GM12878 (cell line): ENCODE measurements around the gene CLECL1. TPM values are rescaled to one million over a fixed set of nuclear protein-coding genes. Genes with fewer than 3 reads are reported as not detected.

Experiments
- BACH1 ChIP-seq: fragments of 450-650 bp; IDR thresholded peaks from 2 replicates; pipeline ENCODE4 v1.6.1; 2017; ENCODE audit warnings: mild to moderate bottlenecking, borderline replicate concordance
- BCL11A ChIP-seq: IDR thresholded peaks from 2 replicates; pipeline ENCODE4 v1.6.1; 2011; ENCODE audit warnings: low read depth, low read length
- BCLAF1 ChIP-seq: fragments of 450-650 bp; IDR thresholded peaks from 2 replicates; pipeline ENCODE4 v1.6.1; 2017; ENCODE audit warnings: antibody characterized with exemption, mild to moderate bottlenecking, moderate library complexity
- CBX3 ChIP-seq: fragments of 200-600 bp; sonication (generic); IDR thresholded peaks from 2 replicates; pipeline ENCODE4 v1.6.1; 2016; ENCODE audit warnings: low read depth, borderline replicate concordance
- CREB1 ChIP-seq: IDR thresholded peaks from 2 replicates; pipeline ENCODE4 v1.6.1; 2012; ENCODE audit warnings: low read depth, mild to moderate bottlenecking, inconsistent platforms
- ESRRA ChIP-seq: IDR thresholded peaks from 2 replicates; pipeline ENCODE4 v1.6.1; 2012; ENCODE audit warnings: mild to moderate bottlenecking, low read length, improper control_type of control experiment
- FOS ChIP-seq: IDR thresholded peaks from 3 replicates; pipeline ENCODE4 v1.6.1; 2011; ENCODE audit warnings: borderline replicate concordance; ENCODE audit not compliant: insufficient read length; ENCODE audit errors: extremely low read depth
- HDGF ChIP-seq: fragments of 450-650 bp; IDR thresholded peaks from 2 replicates; pipeline ENCODE4 v1.6.1; 2016; ENCODE audit warnings: antibody characterized with exemption
- IRF4 ChIP-seq: IDR thresholded peaks from 2 replicates; pipeline ENCODE4 v1.6.1; 2011; ENCODE audit warnings: low read depth, low read length
- NFXL1 ChIP-seq: fragments of 450-650 bp; IDR thresholded peaks from 2 replicates; pipeline ENCODE4 v1.6.1; 2017; ENCODE audit warnings: antibody characterized with exemption, mild to moderate bottlenecking, borderline replicate concordance
- NFYB ChIP-seq: IDR thresholded peaks from 2 replicates; pipeline ENCODE4 v1.6.1; 2011; ENCODE audit warnings: low read depth, mild to moderate bottlenecking, low read length, improper control_type of control experiment, moderate library complexity; ENCODE audit not compliant: insufficient read depth
- NR2C2 ChIP-seq: IDR thresholded peaks from 2 replicates; pipeline ENCODE4 v1.6.1; 2011; ENCODE audit warnings: borderline replicate concordance, low read depth; ENCODE audit not compliant: control insufficient read depth, insufficient read length
- POU2F2 ChIP-seq: IDR thresholded peaks from 3 replicates; pipeline ENCODE4 v1.6.1; 2011; ENCODE audit warnings: low read depth, mild to moderate bottlenecking, low read length, borderline replicate concordance
- RCOR1 ChIP-seq: conservative IDR thresholded peaks from 2 replicates; pipeline ENCODE4 v1.6.1; 2012; ENCODE audit warnings: low read depth, low read length, improper control_type of control experiment
- SIX5 ChIP-seq: IDR thresholded peaks from 2 replicates; pipeline ENCODE4 v1.6.1; 2011; ENCODE audit warnings: mild to moderate bottlenecking, low read depth, low read length, moderate library complexity; ENCODE audit not compliant: severe bottlenecking
- SMC3 ChIP-seq: IDR thresholded peaks from 2 replicates; pipeline ENCODE4 v1.6.1; 2011; ENCODE audit warnings: low read length, improper control_type of control experiment, borderline replicate concordance
- USF1 ChIP-seq: IDR thresholded peaks from 2 replicates; pipeline ENCODE4 v1.6.1; 2011; ENCODE audit warnings: borderline replicate concordance, low read depth, mild to moderate bottlenecking, moderate library complexity, mixed read lengths, low read length; ENCODE audit not compliant: insufficient read depth; ENCODE audit errors: extremely low read length
- ZNF207 ChIP-seq: fragments of 450-650 bp; IDR thresholded peaks from 2 replicates; pipeline ENCODE4 v1.6.1; 2014; ENCODE audit warnings: antibody characterized with exemption, mild to moderate bottlenecking, borderline replicate concordance
- polyA plus RNA-seq, 11 experiments: library from polyadenylated mRNA; depleted of rRNA in 4 of 11; unstranded in 6 of 11; stranded (reverse) in 5 of 11; fragments of >200 nt; fragmentation: Nextera tagmentation in 4 of 11; fragmentation: Illumina TruSeq in 1 of 11; extraction: Ambion mirVana in 4 of 11; extraction: Trizol in 1 of 11; gene quantifications; 1 replicate in 1 of 11; 2 replicates in 10 of 11; pipeline versions ENCODE4 v1.2.1 to v1.2.3, GENCODE V29; 2011 to 2016; ENCODE audit warnings: inconsistent platforms in 2 of 11, missing spikeins in 2 of 11, low read depth in 1 of 11
- total RNA-seq, 4 experiments: library from RNA; depleted of rRNA in 3 of 4; stranded (reverse); fragments of >200 nt in 3 of 4; fragmentation: Illumina TruSeq in 1 of 4; extraction: Trizol in 1 of 4; gene quantifications; 2 replicates each; pipeline versions ENCODE4 v1.2.1 to v1.2.3, GENCODE V29; 2013 to 2021
- TF ChIP-seq, protein P1 (sequence below): fragments of 450-650 bp; formaldehyde crosslinking; IDR thresholded peaks from 2 replicates; pipeline ENCODE4 v1.5.0; 2022; ENCODE audit warnings: mild to moderate bottlenecking, missing genetic modification characterization
- TF ChIP-seq, protein P2 (sequence below): fragments of 450-650 bp; IDR thresholded peaks from 2 replicates; pipeline ENCODE4 v1.6.1; 2016; ENCODE audit warnings: mild to moderate bottlenecking
- TF ChIP-seq, protein P3 (sequence below): fragments of 450-650 bp; conservative IDR thresholded peaks from 2 replicates; pipeline ENCODE4 v1.6.1; 2017; ENCODE audit warnings: mild to moderate bottlenecking, moderate library complexity

CLECL1 gene
- total and polyA plus RNA-seq, 10 of the 15 experiments (the other 5 are each of a cell fraction or from before 2014, with no cell fraction given): 4.6 to 56.5 (median 46.4) TPM

DNA sequence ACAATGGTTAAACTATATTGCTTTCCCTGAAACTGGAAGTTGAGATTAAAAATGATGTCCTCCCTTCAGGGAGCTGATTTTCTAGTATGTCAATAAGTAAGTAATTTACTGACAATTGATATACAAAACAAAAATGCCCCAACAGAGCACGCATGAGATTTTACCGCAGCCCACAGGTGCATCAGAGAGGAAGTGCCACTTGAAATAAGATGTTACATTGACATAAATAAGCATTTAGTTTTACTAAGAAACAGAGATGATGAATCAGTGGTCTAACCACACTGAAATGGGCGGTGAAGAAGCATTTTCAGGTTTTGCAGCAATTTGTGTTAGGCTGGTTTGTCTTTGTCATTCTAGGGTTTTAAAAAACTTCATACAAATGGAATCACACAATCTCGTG, 8.8 kb upstream of the CLECL1 start (continued):
- peak; percentile 90 for TF ChIP-seq IRF4
- TF ChIP-seq NFXL1: no peak
- no peak for TF ChIP-seq NFYB
- TF ChIP-seq CBX3: no peak
- TF ChIP-seq BACH1: peak; percentile 87
- no peak for TF ChIP-seq ESRRA
- peak; percentile 93 for TF ChIP-seq POU2F2
- TF ChIP-seq SIX5: no peak
- TF ChIP-seq BCL11A: peak; percentile 98
- TF ChIP-seq NR2C2: no peak
- TF ChIP-seq USF1: no peak
- TF ChIP-seq ZNF207: no peak
- TF ChIP-seq, protein P1, sequence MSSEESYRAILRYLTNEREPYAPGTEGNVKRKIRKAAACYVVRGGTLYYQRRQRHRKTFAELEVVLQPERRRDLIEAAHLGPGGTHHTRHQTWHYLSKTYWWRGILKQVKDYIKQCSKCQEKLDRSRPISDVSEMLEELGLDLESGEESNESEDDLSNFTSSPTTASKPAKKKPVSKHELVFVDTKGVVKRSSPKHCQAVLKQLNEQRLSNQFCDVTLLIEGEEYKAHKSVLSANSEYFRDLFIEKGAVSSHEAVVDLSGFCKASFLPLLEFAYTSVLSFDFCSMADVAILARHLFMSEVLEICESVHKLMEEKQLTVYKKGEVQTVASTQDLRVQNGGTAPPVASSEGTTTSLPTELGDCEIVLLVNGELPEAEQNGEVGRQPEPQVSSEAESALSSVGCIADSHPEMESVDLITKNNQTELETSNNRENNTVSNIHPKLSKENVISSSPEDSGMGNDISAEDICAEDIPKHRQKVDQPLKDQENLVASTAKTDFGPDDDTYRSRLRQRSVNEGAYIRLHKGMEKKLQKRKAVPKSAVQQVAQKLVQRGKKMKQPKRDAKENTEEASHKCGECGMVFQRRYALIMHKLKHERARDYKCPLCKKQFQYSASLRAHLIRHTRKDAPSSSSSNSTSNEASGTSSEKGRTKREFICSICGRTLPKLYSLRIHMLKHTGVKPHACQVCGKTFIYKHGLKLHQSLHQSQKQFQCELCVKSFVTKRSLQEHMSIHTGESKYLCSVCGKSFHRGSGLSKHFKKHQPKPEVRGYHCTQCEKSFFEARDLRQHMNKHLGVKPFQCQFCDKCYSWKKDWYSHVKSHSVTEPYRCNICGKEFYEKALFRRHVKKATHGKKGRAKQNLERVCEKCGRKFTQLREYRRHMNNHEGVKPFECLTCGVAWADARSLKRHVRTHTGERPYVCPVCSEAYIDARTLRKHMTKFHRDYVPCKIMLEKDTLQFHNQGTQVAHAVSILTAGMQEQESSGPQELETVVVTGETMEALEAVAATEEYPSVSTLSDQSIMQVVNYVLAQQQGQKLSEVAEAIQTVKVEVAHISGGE (CRISPR knock-in tag): no peak
- no peak for TF ChIP-seq BCLAF1
- TF ChIP-seq, protein P2, sequence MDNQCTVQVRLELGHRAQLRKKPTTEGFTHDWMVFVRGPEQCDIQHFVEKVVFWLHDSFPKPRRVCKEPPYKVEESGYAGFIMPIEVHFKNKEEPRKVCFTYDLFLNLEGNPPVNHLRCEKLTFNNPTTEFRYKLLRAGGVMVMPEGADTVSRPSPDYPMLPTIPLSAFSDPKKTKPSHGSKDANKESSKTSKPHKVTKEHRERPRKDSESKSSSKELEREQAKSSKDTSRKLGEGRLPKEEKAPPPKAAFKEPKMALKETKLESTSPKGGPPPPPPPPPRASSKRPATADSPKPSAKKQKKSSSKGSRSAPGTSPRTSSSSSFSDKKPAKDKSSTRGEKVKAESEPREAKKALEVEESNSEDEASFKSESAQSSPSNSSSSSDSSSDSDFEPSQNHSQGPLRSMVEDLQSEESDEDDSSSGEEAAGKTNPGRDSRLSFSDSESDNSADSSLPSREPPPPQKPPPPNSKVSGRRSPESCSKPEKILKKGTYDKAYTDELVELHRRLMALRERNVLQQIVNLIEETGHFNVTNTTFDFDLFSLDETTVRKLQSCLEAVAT: peak; percentile 85
- no peak for TF ChIP-seq FOS
- TF ChIP-seq HDGF: no peak
- peak; percentile 83 for TF ChIP-seq CREB1
- TF ChIP-seq, protein P3, sequence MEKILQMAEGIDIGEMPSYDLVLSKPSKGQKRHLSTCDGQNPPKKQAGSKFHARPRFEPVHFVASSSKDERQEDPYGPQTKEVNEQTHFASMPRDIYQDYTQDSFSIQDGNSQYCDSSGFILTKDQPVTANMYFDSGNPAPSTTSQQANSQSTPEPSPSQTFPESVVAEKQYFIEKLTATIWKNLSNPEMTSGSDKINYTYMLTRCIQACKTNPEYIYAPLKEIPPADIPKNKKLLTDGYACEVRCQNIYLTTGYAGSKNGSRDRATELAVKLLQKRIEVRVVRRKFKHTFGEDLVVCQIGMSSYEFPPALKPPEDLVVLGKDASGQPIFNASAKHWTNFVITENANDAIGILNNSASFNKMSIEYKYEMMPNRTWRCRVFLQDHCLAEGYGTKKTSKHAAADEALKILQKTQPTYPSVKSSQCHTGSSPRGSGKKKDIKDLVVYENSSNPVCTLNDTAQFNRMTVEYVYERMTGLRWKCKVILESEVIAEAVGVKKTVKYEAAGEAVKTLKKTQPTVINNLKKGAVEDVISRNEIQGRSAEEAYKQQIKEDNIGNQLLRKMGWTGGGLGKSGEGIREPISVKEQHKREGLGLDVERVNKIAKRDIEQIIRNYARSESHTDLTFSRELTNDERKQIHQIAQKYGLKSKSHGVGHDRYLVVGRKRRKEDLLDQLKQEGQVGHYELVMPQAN: no peak
- TF ChIP-seq RCOR1: 0 out of 2 replicates have a peak, but pooled peaks have one; percentile 47
- TF ChIP-seq SMC3: no peak
